Frontal cortex (tissue), 4 donors: ENCODE measurements around the gene TTC22. TPM values are rescaled to one million over a fixed set of nuclear protein-coding genes. Genes with fewer than 3 reads are reported as not detected.
A peak's percentile ranks its signal among the peaks of the same experiment; 100 is the strongest.

Source experiments
- DNase-seq, 2 donors: peaks; one replicate each; pipeline ENCODE4 v3.0.0; 2012; ENCODE audit warnings: low spot score in 2 of 2
- FAIRE-seq: peaks from 2 replicates; lab custom pipeline; 2012; peaks lifted over from hg19 to GRCh38; lab: Jason Lieb, UNC
- total RNA-seq: library from RNA; depleted of rRNA; stranded (reverse); fragments of >200 nt; gene quantifications from one replicate; pipeline ENCODE4 v1.2.3, GENCODE V29; 2014
- donor health status: control.
- donor health status: control.
- donor health status: control.

Gene TTC22
- total RNA-seq, 1 donor from 2014 or later: under 0.01 TPM

DNA sequence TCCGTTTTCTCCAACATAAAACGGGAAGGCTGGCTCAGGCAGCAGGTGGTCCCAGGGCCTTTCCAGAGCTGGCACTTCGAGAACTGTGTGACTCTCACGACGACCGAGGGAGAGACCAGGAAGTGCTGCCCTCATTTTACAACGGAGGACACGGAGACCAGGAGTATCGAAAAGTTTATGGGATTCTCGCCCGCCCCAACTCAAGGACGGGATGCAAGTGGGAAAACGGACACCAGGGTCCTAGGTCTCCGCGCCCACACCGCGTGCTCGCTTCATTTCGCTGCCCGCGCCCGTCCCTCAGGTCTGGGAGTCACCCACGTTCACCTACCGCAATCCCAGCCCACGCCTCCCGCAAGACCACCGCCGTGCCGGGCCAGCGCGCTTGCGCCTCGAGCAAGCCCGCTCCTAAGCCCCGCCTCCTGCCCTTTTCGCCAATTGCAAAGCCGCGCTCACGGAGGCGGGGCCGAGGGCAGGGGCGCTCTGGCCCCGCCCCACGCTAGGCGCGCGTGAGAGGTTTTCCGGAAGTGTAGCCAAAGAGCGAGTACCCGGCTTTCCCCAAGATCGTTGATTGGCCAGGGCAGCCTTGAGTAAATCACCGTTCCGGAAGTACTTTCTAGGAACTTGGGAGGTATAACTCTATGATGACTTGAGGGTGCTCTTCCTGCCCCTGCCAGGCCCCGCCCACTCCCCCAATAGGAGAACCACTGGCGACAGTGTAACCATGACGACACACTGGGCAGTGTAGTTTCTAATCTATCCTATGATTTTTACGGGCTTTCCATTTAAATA lies 36.8 kb downstream of the TTC22 start, which contains the start of gene PARS2:
TSS of gene PARS2 (minus strand) at position 391 of the 789 bp plus-strand sequence. CDS start 5,362 bp downstream, outside the sequence.
- peak; percentile 98 for FAIRE-seq
- DNase-seq: peak; percentile 94 to 97

DNA sequence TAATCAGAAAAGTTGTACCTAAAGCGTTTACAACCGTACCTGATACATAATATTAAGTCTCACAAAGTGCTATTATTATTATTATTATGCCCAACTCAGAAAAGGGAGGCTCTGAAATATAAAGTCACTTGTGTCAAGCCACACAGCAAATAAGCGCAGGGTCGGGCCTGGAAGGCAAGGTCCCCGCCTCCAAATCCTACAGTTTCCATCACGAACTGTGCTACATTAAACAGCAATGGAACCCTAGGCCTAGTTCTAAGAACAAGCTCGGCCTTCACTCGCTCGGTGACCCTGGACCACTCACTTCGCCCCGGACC lies 37.3 kb downstream of the TTC22 start:
- FAIRE-seq (no peak), DNase-seq (no peak)

DNA sequence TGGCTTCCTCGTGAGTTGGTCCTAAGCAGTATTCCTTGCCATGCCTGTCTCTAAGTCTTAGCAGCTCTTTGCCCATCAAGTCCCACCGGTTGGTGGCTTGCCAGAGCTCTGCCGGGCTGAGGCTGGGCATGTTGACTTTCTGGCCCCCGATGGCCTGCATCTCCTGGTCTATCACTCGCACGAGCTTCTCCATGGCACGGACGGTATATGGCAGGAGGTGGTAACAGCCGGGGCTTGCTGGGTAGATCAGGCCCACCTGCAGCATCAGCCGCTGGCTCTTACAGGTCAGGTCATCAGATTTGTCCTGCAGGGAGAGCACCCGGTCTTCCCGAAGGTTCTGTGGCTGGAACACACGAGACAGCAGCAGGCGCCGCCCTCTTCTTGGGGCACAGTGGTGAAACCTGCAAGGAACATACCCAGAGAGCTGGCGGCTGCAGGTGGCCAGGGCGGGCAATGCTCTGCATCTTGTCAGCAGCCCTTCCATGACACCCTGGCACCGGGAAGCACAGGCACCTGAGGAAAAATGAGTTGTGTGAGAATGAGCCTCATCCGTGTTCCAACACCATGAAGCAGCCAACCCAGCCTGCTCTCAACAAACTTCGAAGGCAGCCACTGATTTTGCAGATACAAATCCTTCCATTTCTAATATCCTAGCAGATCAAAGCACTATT lies 42.3 kb downstream of the TTC22 start:
- DNase-seq (no peak), FAIRE-seq (no peak)

DNA sequence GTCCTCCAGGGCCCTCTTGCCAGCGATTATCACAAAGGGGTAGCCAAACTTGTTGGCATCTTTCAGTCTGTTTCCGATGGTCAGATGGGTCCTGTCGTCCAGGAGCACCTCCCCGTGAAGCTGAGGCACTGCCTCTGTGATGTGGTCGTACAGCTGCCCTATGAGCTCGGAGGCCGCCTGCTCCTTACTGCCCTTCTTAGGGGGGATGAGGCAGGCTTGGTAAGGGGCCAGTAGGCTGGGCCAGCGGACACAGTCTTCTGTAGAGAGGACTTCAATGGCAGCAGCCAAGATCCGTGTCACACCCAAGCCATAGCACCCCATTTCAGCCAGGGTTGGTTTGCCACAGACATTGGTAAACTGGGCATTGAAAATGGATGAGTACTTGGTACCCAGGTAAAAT lies 43.3 kb downstream of the TTC22 start:
- DNase-seq (no peak), FAIRE-seq (no peak)

DNA sequence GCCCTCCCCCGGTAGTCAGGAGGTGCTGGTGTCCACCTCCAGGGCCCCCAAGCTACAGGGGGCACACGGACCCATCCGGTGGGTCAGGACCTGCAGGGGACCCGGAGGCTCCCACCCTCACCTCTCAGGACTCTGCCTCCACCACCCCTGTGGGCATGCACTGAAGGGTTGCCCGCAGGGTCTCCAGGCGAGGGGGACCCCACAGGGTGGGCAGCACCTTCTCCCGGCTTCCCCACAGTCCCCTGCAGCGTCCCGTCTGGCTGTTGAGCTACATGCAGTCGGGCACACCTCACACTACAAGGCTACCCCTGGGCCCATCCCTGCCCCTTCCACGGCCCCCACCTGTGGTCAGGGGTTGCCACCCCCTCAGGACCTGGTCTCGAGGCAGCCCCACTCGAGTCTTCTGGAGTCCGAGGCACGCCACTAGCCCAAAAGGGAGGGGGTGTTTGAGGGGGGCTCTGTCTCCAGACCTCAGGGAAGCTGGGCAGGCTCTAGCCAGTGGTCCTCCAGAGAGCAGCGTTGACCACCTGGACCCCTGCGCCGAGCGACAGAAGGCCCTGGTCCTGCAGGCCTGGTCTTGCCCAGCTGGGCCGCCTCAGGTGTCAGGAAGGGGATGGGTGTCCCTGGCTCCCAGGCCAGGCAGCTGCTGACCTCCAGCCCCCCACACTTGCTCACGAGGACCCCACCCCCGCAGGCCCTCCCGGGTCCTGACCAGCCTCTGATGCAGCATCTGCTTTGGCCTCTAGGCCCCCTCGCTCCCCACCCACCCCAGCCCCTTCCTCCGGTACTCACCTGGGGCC lies 46.4 kb downstream of the TTC22 start:
- FAIRE-seq (no peak), DNase-seq (no peak)

DNA sequence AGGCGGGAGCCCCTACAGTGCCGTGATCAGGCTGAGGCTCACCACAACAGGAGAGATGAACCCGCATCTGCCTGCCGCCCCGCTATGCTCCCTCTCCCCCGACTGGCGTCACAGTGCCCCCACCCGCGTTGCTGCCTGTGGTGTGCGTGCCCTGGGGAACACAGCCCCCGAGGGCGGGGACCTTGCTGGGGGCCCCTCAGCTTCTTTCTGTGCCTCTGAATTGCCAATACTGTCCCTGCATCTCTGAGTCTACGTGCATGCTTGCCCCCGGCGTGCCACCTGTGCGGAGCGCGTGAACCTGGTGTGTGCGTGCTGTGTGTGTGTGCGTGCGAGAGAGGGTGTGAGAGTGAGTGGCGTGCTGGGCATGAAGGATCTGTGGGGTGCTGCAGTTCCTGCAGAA lies 47.1 kb downstream of the TTC22 start:
- DNase-seq: no peak
- no peak for FAIRE-seq

DNA sequence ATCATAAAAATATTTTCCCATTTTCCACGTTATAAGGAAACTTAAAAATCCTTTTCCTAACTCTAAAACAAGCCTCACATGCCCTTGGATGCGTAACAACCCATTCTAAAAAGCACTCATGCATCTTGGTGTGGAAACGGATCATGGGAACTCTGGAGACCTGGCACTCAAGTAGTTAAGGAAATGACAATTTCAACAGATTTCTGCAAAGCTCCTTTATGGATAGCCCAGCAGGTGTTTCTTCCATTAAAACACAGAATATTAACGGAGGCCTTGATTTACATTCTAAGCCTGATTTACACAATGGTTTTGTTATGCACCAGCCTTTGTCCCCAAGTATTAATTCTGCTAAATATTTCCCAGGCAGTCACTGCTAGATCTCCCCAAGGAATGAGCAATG lies 49.7 kb downstream of the TTC22 start:
- FAIRE-seq: no peak
- DNase-seq: no peak

DNA sequence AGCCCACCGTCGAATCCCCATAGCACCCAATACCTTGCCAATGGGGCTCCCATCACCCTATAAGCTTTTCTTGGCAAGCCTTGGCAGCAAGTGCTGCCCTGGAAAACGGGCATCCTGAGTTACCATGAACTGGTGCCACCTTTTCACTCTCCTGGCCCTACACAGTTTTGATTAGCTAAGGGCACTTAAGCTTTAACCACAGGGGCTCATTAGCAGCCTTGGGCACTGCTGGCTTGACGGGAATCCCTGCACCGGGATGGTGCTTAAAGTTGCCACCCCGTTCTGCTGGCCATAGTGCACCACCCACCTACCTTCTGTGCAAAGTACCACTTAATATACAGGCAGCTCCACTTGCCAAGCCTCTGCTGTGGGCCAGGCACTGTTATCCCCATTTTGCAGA lies 50.5 kb downstream of the TTC22 start:
- DNase-seq (no peak), FAIRE-seq (no peak)

DNA sequence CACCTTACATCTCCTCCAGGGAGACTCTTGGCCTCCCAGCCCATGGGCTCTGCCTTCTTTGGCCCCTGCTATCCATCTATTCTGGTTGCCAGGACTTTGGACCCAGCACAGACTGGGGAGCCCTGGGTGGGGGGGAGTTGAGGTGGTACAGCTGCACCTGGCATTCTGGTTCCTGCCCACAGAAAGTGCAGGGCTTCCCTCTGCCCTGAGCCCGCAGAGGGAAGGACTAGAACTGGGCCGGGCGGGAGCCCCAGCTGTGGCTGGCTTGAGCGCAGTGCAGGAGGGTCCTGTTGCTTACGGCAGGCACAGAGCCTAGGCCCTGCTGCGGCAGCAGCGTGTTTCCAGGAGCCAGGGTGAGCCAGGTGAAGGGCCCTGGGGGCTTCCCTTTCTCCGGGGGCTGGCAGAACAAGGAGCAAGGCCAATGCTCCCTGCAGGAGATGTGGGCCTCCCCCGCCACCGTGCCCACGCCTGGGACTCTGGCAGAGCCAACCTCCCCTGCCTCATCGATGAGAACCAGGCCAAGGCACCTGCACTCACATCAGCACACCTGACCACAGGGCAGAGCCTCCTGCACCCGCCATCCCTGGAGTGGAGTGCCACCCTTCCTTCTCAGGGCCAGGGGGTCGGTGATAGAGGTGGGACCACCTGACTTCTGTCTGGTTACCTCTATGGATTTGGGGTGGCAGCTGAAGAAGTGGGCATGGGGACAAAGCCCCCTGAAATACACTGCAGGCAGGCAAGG lies 52.9 kb downstream of the TTC22 start:
- DNase-seq (no peak), FAIRE-seq (no peak)

DNA sequence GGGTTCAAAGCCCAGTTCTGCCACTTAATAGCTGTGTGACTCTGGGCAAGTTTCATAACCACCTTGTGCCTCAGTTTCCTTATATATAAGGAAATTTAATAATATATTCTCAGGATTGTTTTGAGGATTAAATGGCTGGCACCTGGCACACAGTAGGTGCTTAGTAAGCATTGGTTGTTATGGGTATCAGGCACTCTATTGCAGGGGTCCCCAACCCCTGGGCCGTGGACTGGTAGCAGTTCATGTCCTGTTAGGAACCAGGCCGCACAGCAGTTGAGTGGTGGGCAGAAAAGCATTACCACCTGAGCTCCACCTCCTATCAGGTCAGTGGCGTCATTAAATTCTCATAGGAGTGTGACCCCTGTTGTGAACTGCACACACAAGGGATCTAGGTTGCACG lies 55.3 kb downstream of the TTC22 start:
- no peak for DNase-seq
- FAIRE-seq: no peak

DNA sequence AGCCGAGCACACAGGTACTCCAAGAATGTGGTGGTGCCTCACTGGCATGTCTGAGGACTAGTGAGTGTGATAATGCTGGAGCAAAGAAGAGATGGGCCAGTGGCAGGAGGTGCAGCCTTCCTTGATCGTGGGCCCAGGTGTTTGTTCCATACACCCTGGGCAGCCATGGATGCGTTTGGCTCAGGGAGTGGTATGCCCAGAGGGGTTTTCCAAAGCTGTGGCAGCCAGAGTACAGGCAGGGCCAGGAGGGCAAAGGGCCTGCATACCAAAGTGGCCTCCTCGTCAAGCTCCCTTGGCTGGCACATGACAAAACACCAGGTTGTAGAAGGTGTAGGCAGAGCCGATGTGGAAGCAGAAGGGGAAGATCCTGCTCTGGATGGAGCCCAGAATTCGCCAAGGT lies 55.8 kb downstream of the TTC22 start:
- no peak for FAIRE-seq

DNA sequence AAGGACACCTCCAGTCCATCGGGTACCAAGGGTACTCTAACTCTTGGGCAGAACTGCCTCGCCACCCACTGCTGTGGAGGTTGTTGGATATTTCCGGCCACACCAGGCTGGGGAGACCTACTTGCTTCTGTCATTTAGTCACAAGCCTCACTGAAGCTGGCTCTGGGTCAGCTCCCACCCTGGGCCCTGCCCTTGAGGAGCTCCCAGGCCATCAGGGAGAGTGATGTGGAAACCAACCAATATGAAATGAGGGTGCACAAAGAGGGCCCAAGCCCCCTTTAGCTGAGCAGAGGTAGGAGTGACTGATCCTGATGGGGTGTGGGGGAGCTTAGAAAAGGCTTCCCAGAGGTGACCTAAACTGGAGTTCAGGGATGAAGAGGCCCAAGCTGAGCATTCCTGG lies 56.4 kb downstream of the TTC22 start:
- FAIRE-seq (no peak), DNase-seq (no peak)

More for the DNA sequence above, 55.8 kb downstream of the TTC22 start:
- DNase-seq: no peak

DNA sequence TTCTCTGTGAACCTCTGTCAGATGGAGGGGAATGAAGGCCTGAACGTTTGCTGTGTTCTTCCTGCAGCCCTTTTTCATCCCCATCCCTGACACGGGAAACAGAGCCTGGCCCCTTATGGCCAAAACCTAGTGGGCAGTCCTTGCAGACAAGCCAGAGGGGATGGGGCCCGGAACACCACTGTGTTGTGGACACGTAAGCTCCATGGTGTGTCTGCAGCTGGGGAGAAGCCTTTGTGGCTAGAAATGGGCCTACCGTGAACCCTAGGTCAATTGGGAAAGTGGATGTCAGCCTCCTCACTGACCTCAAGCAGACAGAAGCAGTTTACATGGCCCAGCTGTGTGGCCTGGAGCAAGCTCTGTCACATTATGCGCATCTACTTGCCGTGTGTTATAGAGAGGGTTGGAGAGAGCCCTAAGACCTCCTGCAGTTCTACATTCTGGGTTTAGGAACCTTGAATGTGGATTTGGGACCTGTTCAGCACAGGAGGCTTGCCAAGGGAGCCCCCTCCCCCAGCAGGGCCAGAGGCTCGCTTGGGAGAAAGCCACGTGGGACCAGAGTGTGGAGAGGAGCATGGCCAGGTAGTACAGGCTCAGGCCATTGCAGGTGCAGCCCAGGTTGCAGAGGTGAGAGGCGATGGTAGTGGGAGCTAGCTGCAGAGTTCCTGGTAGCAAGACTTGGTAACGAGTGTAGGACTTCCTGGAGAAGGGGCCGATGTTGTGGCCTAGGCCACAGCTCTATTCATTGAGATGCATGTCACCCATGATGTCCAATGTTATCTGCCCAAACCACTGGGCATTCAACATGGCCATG lies 57.5 kb downstream of the TTC22 start:
- FAIRE-seq: no peak
- no peak for DNase-seq

DNA sequence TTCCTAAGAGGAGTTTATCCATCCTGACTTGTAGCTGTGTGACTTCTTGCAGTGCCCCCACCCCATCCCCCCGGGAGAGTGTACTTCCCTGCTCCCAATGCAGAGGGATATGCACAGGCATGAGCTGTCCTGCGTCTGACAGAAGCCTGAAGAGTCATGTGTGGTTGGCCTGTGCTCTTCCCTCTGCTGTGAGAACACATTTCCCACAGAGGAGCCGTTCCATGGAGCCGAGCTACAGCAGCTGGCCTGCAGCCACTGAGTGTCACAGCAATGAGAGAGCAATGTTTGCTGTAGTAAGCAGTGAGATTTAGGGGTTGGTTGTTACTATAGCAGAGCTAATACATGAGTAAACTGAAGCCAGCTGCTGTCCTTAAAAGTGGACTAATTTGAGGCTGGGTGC lies 58.8 kb downstream of the TTC22 start:
- FAIRE-seq (no peak), DNase-seq (no peak)

DNA sequence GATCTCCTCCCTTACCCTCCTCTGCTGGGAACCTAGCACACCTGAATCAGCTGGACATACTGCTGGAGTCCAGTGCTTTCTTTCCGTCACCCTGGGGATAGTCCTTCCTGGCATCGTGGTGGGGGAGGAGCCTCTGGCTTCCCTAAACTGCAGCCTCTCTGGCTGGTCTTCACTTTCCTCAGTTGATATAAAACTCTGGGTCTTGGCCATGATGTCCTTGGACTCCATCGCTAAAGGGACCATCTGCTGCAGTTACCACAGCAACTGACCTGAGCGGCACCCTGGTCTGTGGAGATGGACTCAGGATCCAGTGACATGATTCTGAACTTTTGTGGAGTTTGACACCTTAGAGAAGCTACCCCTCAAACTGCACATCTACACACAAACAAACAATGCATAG lies 59.6 kb downstream of the TTC22 start:
- no peak for DNase-seq
- FAIRE-seq: no peak

DNA sequence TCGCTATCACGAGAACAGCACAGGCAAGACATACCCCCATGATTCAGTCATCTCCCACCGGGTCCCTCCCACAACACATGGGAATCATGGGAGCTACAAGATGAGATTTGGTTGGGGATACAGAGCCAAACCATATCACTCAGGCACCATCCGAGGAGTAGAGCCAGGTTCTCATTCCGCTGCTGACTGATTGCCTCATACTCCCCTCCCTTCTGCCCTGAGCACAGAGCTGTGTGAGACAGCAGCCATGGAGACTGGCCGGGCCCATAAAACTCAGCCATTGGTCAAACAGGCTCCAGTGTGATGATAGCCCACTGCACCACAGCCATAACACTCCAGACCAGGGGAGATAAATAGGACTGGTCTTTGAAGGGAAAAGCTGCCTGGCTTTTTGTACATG lies 62.9 kb downstream of the TTC22 start:
- DNase-seq (no peak), FAIRE-seq (no peak)

DNA sequence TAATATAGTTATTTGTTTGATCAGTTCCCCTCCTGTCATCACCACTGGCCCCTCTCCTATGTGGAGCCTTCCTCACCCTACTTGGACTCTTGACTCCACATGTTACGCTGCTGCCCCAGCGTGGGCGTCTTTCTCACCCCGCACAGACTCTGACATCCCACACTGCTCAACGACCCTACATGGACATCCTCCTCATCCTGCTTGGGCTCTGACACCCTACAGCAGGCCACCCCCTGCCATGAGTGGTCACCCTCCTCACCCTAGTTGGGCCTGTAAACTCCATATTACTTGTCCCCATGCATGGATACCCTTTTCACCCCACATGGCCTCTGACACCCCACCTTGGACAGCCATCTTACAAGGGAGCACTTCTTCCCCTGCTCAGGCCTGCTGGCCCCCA lies 64.4 kb downstream of the TTC22 start:
- FAIRE-seq: no peak
- DNase-seq: no peak
